Right renal cortex interstitium (tissue), 3 donors: ENCODE results near the gene PKN1. TPM values are rescaled to one million over a fixed set of nuclear protein-coding genes. Genes with fewer than 3 reads are reported as not detected.
A peak's percentile ranks its signal among the peaks of the same experiment; 100 is the strongest.
"Not testable (repeated sequence)": the region's sequence is repeated elsewhere in the genome, so short reads cannot be mapped to it uniquely, and the experiment has no call there.

ENCODE experiments used
- DNase-seq, 3 donors: peaks; one replicate each; pipeline ENCODE4 v3.0.0-alpha.2; 2013; ENCODE audit warnings: low read depth in 3 of 3, low spot score in 2 of 3
- polyA plus RNA-seq, 3 donors: library from polyadenylated mRNA; unstranded; fragments of 120-200 nt; gene quantifications; one replicate each; pipeline ENCODE4 v1.2.1, GENCODE V29; 2013; ENCODE audit not compliant: insufficient read length in 3 of 3

PKN1 gene
- polyA plus RNA-seq, 3 donors = 86.1 to 98.8 (median 94.6) TPM

DNA sequence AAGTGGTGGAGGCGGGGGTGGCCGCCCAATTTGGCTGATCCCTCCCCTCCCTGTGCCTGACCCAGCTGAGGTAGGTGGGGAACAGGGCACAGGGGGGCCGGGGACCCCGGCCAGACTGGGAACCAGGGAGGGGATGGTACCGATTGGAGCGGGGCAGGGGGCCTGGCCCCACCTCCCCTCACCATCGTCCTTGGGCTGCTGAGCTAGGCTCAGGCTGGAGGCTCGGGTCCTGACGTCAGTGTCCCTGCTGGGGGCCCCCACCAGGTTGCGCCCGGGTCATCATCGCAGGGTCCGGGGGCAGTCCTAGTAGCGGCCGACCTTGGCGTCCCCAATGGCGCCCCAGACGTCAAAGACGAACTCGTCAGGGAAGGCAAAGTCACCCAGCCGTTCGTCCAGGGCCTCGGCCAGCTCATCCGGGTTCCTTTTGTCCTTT, 45.0 kb downstream of the PKN1 start:
- DNase-seq = no peak

DNA sequence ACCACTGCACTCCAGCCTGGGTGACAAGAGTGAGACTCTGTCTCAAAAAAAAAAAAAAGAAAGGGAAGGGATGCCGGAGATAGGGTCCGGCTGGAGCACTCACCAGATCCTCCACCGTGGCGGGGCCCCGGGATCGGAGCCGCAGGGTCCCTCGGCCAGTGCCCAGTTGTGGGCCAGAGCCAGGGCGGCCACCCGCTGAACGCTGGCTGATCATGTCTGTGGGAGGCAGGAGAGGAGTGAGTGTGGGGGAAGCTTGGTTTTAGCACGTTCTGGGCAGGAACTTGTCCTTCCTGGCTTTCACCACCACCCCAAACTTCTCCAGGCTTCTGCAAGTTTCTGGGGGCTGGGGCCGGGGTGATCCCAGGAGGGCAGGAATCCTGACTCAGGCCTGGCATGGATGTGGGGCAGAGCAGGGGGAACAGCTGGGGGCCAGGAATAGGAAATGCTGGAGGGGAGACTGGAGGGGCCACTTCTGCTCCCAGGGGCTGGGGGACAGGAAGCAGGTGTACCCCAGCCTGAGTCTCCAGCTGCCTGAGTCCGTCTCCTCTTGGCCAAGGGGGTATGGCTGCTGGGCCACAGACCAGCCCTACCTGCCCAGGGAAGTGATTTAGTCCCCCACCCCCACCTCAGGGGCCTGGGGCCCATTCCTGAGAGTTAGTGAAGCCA, 46.3 kb downstream of the PKN1 start:
- DNase-seq = no peak

DNA sequence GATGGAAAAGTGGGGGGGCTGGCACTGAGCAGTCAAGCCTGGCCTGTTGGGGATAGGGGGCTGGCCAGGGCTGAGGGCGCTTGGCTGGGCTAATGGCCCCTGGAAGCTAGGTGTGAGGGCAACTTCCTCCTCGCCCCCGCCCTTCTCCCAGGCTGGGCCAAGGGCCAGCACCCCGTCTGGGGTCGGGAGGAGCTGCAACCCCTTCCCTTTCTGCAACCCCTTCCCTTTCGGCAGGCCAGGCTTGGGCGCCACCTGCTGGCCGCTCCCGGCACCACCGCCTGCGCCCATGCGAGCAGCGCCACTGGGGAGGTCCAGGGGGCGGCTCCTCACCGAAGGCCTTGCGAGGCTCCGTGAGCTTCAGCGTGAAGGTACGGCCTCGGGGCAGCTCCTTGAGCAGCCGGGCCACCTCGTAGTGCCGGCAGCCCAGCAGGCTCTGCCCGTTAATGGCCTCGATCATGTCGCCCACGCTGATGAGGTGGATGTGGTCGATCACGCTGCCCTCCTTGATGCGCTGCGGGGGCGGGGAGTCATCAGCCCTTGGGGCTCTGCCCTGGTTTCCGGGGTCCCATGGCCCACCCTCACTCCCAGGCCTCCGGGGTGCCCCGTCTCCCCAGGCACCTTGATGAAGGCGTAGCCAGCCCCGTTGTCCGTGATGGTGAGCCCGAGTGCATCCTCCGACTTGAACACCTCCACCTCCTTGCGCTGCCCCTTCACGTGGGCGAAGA, 47.0 kb downstream of the PKN1 start:
- no peak for DNase-seq

DNA sequence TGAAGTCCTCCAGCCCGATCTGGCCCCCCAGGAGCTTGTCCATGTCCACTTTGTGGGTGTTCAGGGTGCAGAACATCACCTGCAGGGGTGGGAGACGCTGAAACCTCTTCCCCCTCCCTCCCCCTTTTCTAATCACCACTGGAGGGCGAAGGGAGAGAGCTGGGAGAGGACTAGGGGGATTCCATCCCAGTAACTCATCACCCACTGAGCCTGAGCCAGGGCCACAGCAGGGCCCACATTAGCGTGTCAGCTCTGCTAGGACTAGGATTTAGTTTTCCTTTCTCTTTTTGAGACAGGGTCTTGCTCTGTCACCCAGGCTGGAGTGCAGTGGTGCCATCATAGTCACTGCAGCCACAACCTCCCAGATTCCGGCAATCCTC, 47.6 kb downstream of the PKN1 start:
- no peak for DNase-seq

DNA sequence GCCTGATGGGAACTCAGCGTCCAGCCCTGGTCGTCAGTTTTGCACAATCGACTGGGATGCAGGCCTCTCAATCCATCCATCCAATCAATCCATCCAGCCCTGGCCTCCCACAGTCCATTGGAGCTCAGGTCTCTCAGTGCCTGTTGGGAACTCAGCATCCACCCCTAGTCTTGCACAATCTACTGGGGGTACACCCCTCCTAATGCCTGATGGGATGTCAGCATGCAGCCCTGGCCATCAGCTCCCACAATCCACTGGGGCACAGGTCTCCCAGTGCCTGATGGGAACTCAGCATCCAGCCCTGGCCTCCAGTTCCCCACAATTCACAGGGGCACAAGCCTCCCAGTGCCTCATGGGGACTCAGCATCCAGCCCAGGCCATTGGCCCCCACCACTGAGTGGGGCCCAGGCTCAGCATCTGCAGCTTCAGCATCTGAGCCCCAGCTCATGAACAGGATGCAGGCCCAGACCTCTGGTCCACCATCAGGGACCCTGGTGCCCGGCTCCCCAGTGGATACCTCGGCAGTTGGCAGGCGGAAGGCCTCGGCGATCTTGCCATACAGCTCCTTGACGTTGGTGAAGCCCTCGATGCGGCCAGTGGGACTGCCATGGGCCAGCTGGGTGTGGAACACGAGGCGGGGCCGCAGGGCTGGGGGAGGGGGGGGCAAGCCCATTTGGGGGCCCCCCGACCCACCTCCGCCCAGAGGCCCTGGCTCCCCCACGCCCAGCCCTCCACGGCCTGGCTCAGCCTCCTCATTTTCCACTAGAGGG, 49.3 kb downstream of the PKN1 start:
- DNase-seq = no peak

DNA sequence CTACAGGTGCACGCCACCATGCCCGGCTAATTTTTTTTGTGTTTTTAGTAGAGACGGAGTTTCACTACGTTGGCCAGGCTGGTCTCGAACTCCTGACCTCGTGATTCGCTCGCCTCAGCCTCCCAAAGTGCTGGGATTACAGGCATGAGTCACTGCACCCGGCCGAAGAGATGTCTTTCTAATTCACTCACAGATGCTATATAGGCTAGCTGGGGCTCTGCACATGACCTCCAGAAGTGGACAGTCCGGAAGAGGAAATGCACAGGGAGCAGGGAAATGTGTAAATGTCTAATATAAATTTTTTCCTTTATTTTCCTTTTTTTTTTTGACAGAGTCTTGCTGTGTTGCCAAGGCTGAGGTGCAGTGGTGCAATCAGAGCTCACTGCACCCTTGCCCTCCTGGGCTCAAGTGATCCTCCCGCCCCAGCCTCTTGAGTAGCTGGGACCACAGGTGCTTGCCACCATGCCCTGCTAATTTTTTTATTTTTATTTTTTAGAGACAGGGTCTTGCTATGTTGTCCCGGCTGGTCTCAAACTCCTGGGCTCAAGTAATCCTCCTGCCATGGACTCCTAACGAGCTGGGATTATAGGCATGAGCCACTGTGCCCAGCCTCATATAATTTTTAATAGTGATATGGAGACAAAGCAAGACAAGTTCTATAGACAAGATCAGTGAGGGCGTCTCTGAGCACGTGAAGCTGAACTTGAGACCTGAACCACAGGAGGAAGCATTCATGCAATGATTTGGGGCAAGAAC, 54.4 kb downstream of the PKN1 start:
- DNase-seq = no peak

DNA sequence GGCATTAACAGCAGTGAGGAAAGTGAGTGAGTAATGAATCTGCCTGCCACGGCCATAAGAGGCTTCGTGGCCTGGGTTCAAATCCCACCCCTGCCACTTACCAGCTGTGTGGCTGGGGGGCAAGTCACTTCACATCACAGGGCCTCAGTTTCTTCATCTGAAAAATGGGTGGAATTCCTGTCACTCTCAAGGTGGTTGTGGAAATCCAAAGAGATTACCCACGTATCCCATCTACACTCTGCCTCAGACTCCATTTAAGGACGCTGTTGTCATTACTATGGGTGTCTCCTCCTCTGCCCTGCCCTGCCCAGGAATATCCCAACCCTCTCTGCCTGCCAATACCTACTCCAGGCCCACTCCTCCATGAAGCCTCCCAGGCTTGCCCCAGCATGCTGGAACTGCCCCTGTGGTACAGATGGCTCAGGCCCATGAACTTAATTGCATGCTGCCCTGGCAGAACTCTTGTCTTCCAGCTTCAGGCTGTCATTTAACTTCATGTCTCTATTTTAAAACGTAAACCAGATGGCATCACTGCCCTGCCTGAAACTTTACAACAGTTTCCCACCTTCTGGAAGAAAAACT, 59.7 kb downstream of the PKN1 start:
- no peak for DNase-seq

DNA sequence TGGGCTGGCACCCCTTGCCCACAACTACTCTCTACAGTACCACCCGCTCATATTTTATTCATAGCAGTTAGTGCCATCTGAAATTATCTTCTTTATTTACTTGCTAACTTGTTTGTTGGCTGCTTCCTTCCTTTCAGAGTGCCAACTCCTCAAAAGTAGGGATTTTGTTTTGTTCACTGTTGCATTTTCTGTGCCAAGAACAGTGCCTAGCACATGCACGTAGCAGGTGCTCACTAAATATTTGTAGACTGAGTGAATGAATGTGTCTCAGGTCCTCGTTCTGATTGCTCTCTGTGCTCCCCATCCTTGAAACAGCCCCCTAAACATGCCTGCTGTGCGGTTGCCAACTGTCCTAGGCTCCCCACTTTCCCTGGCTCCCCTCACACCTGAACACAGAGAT, 61.3 kb downstream of the PKN1 start:
- no peak for DNase-seq

DNA sequence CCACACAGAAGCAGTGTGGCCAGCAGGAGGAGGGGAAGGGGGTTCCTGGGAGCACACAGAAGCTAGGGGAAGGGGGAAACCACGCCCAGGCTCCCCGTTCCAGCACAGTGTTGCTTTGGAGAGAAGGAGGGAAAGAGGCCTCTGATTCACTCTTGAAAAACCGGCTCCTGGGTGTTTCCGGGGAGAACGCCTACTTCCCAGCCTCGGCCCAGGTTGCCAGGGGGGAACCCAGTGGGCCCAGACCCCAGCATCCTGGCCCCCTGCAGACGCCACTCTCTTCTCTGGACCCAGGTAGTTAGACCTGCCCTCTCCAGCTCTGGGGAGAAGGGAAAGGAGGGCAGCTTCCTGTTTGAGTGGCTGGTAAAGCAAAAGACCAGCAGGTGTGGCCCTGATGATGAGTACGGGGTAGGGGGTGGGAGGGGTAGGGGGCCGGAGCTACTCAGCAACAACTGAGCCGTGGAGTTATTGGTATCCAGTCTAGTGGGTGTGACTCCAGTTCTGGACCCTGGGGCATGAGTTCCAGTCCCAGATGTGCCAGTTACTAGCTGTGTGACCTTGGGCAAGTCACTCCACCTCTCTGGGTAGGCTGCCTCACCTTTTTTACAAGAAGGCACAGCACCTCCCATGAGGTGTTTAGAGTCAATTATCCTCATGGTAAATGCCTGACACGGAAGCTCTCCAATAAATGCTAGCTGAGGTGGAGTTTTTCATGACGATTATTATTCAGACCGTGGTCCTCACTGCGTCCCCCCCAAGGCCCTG, 62.0 kb downstream of the PKN1 start:
- no peak for DNase-seq

DNA sequence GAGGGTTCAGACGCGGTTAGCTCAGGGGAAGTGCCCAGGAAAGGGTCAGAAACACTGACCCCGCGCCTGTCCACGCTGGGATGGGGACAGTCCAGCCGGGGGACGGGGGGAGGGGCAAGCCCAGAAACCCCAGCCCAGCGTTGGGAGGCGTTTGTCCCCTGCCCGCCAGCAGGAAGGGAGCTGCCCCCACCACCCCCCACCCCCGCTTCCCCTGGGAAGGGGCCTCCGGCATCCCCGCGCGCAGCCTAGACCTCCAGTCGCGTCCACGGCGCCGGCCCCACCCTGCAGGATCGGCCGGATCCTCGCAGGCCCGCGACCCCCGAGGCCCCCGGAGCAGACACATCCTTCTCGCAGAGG, 62.5 kb downstream of the PKN1 start:
- DNase-seq = no peak

DNA sequence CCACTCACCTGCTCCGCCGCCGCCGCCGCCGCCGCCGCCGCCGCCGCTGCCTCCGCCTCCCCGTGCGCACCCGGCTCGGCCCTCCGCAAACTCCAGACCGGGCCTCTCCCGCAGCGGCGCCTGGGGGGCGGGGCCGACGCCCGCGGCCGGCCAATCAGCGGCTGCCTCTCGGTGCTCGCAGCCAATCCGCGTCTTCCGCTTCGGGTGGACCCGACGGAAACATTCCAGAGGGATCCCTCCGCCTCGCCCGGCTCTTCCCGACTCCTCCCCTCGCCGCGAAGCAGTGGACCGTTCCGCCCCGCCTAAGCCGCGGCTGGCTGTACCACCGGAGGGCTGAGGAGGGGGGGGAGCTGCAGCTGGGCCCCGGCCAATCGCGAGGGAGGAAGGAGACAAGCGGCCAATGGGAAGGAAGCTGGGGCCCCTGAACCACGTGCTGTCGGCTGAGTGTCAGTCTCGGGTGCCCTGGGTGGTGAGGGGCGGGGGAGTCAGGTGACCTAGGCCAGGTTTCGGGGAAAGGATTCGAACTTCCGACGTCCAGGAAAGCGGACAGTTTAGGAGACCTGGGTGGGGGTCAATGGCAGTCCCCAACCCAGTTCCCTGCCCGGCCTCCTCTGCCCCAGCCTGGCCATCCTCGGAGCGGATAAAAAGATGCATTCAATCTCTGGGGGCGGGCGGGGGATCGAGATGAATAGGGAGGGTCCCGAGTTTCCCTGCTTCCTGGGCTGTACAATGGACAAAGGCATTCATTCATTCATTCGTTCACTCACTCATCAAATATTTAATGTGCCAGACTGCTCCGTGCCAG, 63.1 kb downstream of the PKN1 start, which contains the start of gene GIPC1:
TSS of gene GIPC1 (minus strand) at position 99 of the 805 bp plus-strand sequence. CDS start 13,151 bp downstream, outside the sequence.
- DNase-seq = peak; percentile 92 to 97 (median 97)

DNA sequence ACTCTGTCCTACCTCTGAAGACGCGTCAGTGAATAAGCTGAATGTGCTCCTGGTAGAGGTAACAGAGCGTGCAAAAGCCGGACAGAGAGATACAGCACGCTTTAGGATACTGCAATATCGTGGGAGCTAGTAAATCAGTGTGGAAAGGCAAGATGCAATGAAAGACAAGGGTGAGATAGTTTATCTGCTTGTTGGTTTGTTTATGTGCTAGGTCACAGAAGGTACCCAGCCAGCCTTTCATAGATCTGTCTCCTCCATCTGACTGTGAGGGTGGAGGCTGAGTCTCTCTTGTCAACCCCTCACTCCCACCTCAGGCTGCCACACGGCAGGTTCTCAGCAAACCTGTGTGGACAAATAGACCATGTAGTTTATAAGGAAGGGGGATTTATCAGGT, 63.7 kb downstream of the PKN1 start:
- DNase-seq = no peak

DNA sequence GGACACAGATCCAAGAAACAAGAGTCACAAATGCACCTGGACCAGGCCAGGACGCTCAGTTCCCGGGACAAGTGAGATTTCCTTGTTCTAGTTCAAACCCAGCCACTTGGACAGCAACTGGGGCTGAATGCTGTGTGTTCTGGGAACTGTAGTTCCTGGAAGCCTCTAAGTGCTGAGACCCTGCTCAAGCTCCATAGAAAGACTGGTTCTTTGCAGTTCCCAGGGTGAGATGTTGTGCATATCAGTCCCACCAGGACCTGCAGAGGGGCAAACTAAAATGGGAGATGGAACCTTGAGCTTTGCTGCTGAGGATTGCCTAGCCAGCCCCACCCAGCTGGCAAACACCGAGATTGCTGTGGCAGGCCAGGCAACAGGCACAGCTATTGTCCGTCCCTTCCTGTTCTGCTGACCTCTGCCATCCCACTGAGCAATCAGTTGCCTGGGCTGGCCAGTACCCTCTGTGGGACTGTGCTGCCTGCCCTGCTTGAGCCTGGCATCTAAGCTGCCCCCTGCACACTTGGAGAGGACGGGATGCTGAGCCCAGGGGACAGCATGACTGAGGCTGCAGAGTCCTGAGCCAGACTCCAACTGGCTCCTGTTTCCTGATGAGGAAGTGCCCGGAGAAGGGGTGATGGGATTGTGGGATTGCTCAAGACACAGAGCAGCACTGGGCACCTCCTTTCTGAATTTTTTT, 64.3 kb downstream of the PKN1 start:
- no peak for DNase-seq

DNA sequence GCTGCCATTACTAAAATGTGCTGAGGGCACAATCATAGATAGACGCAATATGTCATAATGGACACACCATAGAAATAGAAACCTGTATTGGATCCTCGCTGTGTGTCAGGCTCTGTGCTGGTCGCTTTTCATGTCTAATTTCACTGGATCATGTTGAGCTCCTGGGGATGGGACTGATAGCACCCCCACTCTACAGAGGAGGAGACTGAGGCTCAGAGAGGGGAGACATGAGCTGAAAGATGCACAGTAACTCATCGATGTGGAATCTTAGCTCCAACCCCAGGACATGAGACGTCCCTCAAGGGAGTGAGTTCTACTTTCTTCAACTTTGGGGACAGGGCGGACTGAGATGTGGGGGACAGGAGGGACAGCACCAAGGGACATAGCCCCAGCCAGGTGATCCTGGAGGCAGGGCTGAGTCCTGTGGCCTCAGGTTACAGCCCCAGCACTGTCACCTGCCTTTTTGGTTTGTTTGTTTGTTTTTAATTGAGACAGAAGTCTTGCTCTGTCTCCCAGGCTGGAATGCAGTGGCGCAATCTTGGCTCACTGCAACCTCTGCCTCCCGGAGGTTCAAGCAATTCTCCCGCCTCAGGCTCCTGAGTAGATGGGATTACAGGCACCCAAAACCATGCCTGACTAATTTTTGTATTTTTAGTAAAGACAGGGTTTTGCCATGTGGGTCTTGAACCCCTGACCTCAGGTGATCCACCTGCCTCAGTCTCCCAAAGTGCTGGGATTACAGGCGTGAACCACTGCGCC, 69.4 kb downstream of the PKN1 start:
- no peak for DNase-seq

DNA sequence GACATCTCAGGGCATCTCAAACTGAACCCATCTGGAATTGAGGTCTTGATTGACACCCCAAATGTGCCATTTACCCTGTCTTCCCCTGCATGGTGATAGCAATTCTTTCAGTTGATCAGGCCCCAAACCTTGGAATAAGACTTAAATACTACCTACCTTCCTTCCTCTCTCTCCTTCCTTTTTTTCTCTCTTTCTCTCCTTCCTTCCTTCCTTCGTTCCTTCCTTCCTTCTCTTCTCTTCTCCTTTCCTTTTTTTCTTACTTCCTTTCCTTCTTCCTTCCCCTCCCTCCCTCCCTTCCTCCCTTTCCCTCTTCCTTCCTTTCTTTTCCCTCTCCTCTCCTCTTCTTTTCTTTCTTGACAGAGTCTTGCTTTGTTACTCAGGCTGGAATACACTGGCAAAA, 70.2 kb downstream of the PKN1 start:
- DNase-seq = no peak

DNA sequence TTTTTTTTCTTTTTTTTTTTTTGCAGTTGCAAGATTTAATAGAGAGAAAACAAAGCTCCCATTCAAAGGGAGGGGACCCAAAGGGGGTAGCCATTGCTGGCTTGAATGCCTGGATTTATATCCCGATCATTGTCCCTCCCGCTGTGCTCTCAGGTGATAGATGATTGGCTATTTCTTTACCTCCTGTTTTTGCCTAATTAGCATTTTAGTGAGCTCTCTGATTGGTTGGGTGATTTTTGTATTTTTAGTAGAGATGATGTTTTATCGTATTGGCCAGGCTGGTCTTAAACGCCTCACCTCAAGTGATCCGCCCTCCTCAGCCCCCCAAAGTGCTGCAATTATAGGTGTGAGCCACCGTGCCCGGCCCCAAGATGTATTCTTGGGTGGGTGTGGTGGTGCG, 71.5 kb downstream of the PKN1 start:
- not testable (repeated sequence) for DNase-seq

DNA sequence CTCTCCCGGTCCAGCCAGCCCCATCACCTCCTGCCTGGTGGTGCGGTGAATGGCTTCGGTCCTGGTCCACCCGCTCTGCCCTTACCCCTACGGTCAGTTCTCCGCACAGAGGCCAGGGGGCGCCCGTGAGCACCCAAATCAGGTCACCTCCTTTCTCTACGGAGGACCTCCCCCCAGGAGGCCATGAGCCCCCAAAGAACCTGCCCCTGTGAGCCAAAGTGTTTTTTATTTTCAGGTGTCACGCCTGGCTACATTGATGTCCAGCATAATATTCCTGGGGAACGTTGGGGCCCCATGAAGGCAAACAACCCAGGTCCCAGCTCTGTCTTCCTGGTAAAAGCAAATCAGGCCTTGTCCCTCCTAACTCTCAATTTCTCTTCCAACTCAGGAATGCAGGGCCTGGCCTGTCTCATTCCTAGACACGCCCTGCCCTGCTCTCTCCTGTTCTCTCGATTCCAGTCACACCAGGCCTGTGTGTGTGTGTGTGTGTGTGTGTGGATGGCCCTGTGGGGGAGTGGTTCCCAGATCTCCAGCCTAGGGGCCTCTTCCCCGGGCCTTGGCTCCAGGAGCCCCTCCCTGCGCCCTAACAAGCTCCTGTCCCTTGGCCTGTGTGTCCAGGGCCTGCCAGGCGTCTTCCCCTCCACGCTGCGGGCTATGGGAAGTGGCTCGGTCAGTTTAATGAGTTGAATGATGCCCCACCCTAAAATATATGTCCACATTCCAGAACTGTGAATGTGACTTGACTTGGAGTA, 72.6 kb downstream of the PKN1 start:
- DNase-seq = no peak
